ENCODE measurements around the gene CFDP1. TPM values are rescaled to one million over a fixed set of nuclear protein-coding genes. Genes with fewer than 3 reads are reported as not detected.

The CFDP1 gene
- total and polyA plus RNA-seq, 8 donors, result 25.8 to 126 (median 60.7) TPM; not detected in 1

DNA sequence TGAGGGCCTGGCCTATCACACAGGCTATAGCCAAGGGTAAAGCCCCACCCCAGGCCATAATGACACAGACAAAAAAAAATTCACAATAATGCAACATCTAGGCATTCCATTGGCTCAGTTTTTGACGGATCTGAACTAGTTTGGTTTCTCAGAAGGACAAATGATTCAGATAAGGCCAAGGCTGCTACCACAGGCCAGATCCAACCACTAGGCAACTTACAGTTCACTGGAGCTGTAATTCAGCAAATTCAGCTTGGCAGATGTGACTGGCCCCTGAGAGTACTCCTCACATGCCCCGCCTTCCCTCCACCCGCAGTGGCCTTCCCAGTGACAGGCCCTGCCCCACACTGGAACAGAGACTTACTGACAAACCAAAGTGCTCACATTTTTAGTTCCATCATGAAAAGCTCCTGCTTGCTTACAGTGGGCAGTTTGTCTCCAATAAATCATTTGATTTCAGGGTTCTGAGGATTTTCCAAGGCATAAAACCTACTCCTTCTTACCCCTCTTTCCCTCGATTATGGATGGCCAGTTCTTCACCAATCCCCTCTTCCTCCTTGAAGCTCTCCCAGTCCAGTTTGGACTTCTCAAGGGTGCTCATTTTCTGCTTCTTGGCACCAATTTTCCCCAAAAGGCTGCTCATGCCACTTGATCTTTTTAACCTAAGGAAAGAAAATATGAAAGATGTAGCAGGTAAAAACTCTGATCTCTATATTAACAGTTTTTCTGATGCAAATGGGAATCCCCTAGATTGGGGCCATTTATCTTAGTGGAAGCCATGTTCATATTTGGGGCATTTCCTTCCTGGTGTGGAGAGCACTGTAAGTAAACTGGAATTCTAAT lies 128.6 kb downstream of the CFDP1 start:
- peaks cover 0 to 40% (median 34%) of the 10 kb centered on the region in 4 donors for H3K36me3 ChIP-seq
- H3K4me1 ChIP-seq, result peaks cover 31 to 46% (median 41%) of the 10 kb centered on the region in 4 donors
- no peaks in the 10 kb centered on the region for H3K27me3 ChIP-seq
- TF ChIP-seq POLR2A (IDR thresholded peaks at IDR 0.05) (no peak), EP300 (IDR thresholded peaks at IDR 0.05) (no peak), POLR2AphosphoS5 (IDR thresholded peaks at IDR 0.05) (peak in 1 of 3 donors; percentile 35)
- intact Hi-C loops (cut with DNase I; ENCODE audit: low total_unique reads), result no loop called here
- 47 to 61% (median 52%) methylated on average over 4 of the region's 4 CpGs for WGBS, 5 donors
- peak overlapping the region; percentile 85 to 93 (median 90) for H3K27ac ChIP-seq
- H3K4me3 ChIP-seq, result no peak overlapping the region
- peak; percentile 28 to 64 for DNase-seq
- H3K9me3 ChIP-seq, result no peaks in the 10 kb centered on the region

DNA sequence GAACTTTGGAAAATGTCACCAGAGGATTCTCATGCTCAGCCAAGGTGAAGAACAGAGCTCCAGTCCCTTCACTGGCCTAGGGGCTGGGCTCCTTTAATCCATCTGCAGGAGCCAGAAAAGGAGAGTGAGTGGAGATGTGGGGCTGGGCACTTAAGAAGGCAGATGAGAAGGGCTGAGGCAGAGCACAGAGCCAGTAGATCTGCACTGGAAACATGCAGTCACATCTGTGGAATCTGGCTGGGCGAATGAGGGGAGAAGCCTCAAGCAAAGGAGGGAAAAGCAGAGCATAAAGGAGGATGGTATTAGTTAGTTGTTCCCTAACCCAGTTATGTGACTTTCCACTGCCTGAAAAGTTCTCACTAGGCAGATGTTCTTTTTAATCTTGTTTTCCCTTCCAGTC lies 131.5 kb downstream of the CFDP1 start:
- 81 to 95% (median 88%) methylated on average over 1 of the region's 1 CpG for WGBS, 5 donors
- H3K27me3 ChIP-seq, result no peaks in the 10 kb centered on the region
- no peak for DNase-seq
- no peak overlapping the region for H3K4me3 ChIP-seq
- H3K4me1 ChIP-seq, result peaks cover 25 to 32% (median 28%) of the 10 kb centered on the region in 4 donors
- H3K27ac ChIP-seq, result no peak overlapping the region
- TF ChIP-seq POLR2A (IDR thresholded peaks at IDR 0.05) (no peak), POLR2AphosphoS5 (IDR thresholded peaks at IDR 0.05) (no peak), EP300 (IDR thresholded peaks at IDR 0.05) (no peak)
- TF ChIP-seq, protein P1, sequence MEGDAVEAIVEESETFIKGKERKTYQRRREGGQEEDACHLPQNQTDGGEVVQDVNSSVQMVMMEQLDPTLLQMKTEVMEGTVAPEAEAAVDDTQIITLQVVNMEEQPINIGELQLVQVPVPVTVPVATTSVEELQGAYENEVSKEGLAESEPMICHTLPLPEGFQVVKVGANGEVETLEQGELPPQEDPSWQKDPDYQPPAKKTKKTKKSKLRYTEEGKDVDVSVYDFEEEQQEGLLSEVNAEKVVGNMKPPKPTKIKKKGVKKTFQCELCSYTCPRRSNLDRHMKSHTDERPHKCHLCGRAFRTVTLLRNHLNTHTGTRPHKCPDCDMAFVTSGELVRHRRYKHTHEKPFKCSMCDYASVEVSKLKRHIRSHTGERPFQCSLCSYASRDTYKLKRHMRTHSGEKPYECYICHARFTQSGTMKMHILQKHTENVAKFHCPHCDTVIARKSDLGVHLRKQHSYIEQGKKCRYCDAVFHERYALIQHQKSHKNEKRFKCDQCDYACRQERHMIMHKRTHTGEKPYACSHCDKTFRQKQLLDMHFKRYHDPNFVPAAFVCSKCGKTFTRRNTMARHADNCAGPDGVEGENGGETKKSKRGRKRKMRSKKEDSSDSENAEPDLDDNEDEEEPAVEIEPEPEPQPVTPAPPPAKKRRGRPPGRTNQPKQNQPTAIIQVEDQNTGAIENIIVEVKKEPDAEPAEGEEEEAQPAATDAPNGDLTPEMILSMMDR (IDR thresholded peaks at IDR 0.05), result no peak
- H3K9me3 ChIP-seq, result no peaks in the 10 kb centered on the region
- intact Hi-C loops (cut with DNase I; ENCODE audit: low total_unique reads), result no loop called here
- peaks cover 0 to 60% (median 48%) of the 10 kb centered on the region in 4 donors for H3K36me3 ChIP-seq

DNA sequence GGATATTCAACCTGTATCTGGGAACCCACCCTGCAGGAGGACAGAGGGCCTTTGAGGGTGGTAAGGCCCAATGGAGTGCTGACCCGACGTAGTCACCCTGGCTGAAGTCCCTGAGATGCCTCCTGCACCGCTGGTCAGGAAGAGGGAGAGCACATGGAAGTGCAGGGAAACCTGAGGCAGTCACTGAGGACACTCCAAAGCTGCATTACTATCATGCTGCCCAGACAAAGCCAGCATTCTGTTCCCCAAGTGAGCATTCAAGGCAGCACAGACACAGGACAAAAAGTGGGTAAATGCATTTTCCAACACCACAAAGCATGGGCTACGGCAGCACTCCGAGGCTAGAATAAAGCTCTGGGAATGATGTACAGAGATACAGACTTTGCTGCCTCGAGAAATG lies 135.0 kb downstream of the CFDP1 start:
- TF ChIP-seq POLR2A (IDR thresholded peaks at IDR 0.05) (no peak), EP300 (IDR thresholded peaks at IDR 0.05) (no peak), POLR2AphosphoS5 (IDR thresholded peaks at IDR 0.05) (no peak)
- TF ChIP-seq, protein P1 (IDR thresholded peaks at IDR 0.05), result no peak
- 82 to 92% (median 83%) methylated on average over 6 of the region's 6 CpGs for WGBS, 5 donors
- Histone ChIP-seq H3K27ac (no peak overlapping the region), H3K4me3 (no peak overlapping the region), H3K9me3 (no peaks in the 10 kb centered on the region), H3K27me3 (no peaks in the 10 kb centered on the region), H3K4me1 (peaks cover 0 to 19% (median 7%) of the 10 kb centered on the region in 4 donors), H3K36me3 (peaks cover 0 to 81% (median 60%) of the 10 kb centered on the region in 4 donors)
- DNase-seq, result no peak
- intact Hi-C loops (cut with DNase I; ENCODE audit: low total_unique reads), result no loop called here

DNA sequence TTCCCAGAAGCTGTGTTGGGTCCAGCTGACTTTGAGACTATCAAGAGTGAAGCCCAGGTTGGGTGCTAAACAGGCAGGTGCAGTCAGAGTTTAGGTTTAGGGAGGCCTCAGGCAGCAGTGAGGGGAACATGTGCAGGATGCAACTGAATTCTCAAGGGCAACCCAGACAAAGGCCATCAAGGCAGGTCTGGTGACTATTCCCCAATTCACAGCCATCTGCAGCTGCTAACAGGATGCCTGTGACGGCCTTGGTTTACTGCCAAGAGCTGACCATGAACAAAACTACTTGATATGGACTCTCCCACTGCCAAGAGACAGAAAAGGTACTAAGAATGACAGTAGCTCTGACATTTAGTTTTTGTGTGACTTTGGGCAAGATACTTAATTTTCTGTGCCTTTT lies 136.7 kb downstream of the CFDP1 start:
- WGBS, 5 donors, result 28 to 53% (median 35%) methylated on average over 1 of the region's 1 CpG
- TF ChIP-seq POLR2A (IDR thresholded peaks at IDR 0.05) (no peak), POLR2AphosphoS5 (IDR thresholded peaks at IDR 0.05) (no peak), EP300 (IDR thresholded peaks at IDR 0.05) (no peak)
- TF ChIP-seq, protein P1 (IDR thresholded peaks at IDR 0.05), result no peak
- no peaks in the 10 kb centered on the region for H3K9me3 ChIP-seq
- peak in 1 of 2 donors; percentile 75 for DNase-seq
- peaks cover 0 to 22% (median 10%) of the 10 kb centered on the region in 4 donors for H3K4me1 ChIP-seq
- H3K27ac ChIP-seq, result no peak overlapping the region
- peaks cover 9 to 83% (median 67%) of the 10 kb centered on the region in 4 donors for H3K36me3 ChIP-seq
- intact Hi-C loops (cut with DNase I; ENCODE audit: low total_unique reads), result no loop called here
- no peaks in the 10 kb centered on the region for H3K27me3 ChIP-seq
- H3K4me3 ChIP-seq, result no peak overlapping the region
